Measurements from ENCODE around the gene RERG. TPM values are rescaled to one million over a fixed set of nuclear protein-coding genes. Genes with fewer than 3 reads are reported as not detected.

The RERG gene
- 10 to 100 TPM; 12.7 to 13.3 TPM for total RNA-seq

- intact Hi-C loops (cut with DNase I): loop anchor here (1.0 to 10.0 kb wide), 4 partner anchors 46 to 374 kb away; no protein-coding TSS in a partner anchor
- Histone ChIP-seq H3K4me1 (replicated peaks) (no peaks in the 10 kb centered on the region), H3K27me3 (replicated peaks; ENCODE audit: insufficient read depth) (no peaks in the 10 kb centered on the region), H3K4me3 (peak within 1 kb of the TSS; percentile 35 to 43), H3K27ac (peak within 1 kb of the TSS; percentile 69 to 70), H3K9me3 (no peaks in the 10 kb centered on the region), H3K36me3 (no peaks in the 10 kb centered on the region)
- TF ChIP-seq CTCF (IDR thresholded peaks at IDR 0.05): peak; percentile 93 to 97 (median 95)
- TF ChIP-seq POLR2AphosphoS5 (IDR thresholded peaks at IDR 0.05): peak; percentile 40
- TF ChIP-seq POLR2A (IDR thresholded peaks at IDR 0.05): no peak
- WGBS: 4% methylated on average over 43 of the region's 55 CpGs
- DNase-seq (ENCODE audit: low spot score): peak; percentile 72
Observed at GRCh38 chr12:15220915-15221885, at the start of gene RERG. Gene RERG, minus strand, starts transcription at chr12:15221417. Its CDS starts 3,928 bp downstream, at chr12:15217489.

- no peaks in the 10 kb centered on the region for H3K27me3 ChIP-seq (replicated peaks; ENCODE audit: insufficient read depth)
- H3K36me3 ChIP-seq: no peaks in the 10 kb centered on the region
- peaks cover 9% of the 10 kb centered on the region for H3K4me1 ChIP-seq (replicated peaks)
- no peaks in the 10 kb centered on the region for H3K9me3 ChIP-seq
- intact Hi-C loops (cut with DNase I): loop anchor here (10.0 kb wide), 3 partner anchors 276 to 426 kb away; partner anchors contain the start of gene ART4
- no peak for TF ChIP-seq POLR2A (IDR thresholded peaks at IDR 0.05)
- TF ChIP-seq CTCF (IDR thresholded peaks at IDR 0.05): no peak
- TF ChIP-seq POLR2AphosphoS5 (IDR thresholded peaks at IDR 0.05): no peak
- H3K27ac ChIP-seq: no peak overlapping the region
- H3K4me3 ChIP-seq: no peak overlapping the region
- 76% methylated on average over 4 of the region's 4 CpGs for WGBS
- no peak for DNase-seq (ENCODE audit: low spot score)
Observed at GRCh38 chr12:15270591-15270990, 49.4 kb upstream of the RERG start.

GRCh38 chr12:15268927-15269552 lies 47.8 kb upstream of the RERG start:
- peak; percentile 38 for DNase-seq (ENCODE audit: low spot score)
- no peak overlapping the region for H3K4me3 ChIP-seq
- peaks cover under 1% of the 10 kb centered on the region for H3K4me1 ChIP-seq (replicated peaks)
- TF ChIP-seq CTCF (IDR thresholded peaks at IDR 0.05) (peak; percentile 64 to 87 (median 81)), POLR2A (IDR thresholded peaks at IDR 0.05) (no peak), POLR2AphosphoS5 (IDR thresholded peaks at IDR 0.05) (peak; percentile 55)
- no peaks in the 10 kb centered on the region for H3K9me3 ChIP-seq
- no peaks in the 10 kb centered on the region for H3K36me3 ChIP-seq
- no peak overlapping the region for H3K27ac ChIP-seq
- H3K27me3 ChIP-seq (replicated peaks; ENCODE audit: insufficient read depth): no peaks in the 10 kb centered on the region
- intact Hi-C loops (cut with DNase I): loop anchor here (2.0 to 5.0 kb wide), 2 partner anchors 47 to 118 kb away; partner anchors contain the start of gene RERG
- 0% methylated on average over 2 of the region's 2 CpGs for WGBS

- Histone ChIP-seq H3K4me1 (replicated peaks) (no peaks in the 10 kb centered on the region), H3K36me3 (no peaks in the 10 kb centered on the region), H3K27me3 (replicated peaks; ENCODE audit: insufficient read depth) (no peaks in the 10 kb centered on the region), H3K9me3 (no peaks in the 10 kb centered on the region), H3K27ac (no peak overlapping the region), H3K4me3 (no peak overlapping the region)
- intact Hi-C loops (cut with DNase I): loop anchor here (2.0 to 5.0 kb wide), 2 partner anchors 46 to 118 kb away; partner anchors contain the start of gene RERG
- WGBS: 100% methylated on average over 1 of the region's 1 CpG
- no peak for DNase-seq (ENCODE audit: low spot score)
- TF ChIP-seq POLR2A (IDR thresholded peaks at IDR 0.05) (no peak), CTCF (IDR thresholded peaks at IDR 0.05) (no peak), POLR2AphosphoS5 (IDR thresholded peaks at IDR 0.05) (no peak)
Observed at GRCh38 chr12:15268309-15268708, 47.1 kb upstream of the RERG start.

Measured in prostate gland (tissue), 2 donors.